Measurements from ENCODE around the gene RPS6KA2. TPM values are rescaled to one million over a fixed set of nuclear protein-coding genes. Genes with fewer than 3 reads are reported as not detected.

The RPS6KA2 gene
- total and polyA plus RNA-seq, 2 donors (not counting 3 experiments of a cell fraction or from before 2014, with no cell fraction given), result 54.5 to 75.8 TPM

DNA sequence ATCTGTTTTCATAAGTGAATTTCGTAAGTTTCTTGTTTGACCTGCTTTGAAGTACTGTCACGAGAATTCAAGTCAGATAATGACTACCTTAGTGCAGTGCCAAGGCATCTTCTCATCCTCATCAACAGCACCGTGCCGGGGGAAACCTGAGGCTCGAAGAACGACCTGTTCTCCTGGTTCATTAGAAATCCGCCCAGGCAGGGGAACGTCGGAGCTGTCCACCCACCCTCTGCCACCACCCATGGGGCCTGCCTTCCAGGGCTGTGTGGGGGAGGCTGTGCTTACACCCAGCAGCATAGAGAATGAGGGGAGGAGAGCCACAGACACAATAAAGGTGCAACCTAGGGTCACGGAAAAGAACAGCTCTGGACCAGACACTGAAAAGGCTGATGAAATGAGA is 142.2 kb downstream of the RPS6KA2 start:
- intact Hi-C loops (cut with micrococcal nuclease), result loop anchor here (5.0 kb wide), 1 partner anchor 157 kb away; no protein-coding TSS in a partner anchor
- H4K20me1 ChIP-seq (replicated peaks; ENCODE audit: control insufficient read depth, extremely low read depth, insufficient read depth, low read length), result no peaks in the 10 kb centered on the region
- no TSS peak for BruUV-seq (replicated peaks)
- H3K4me3 ChIP-seq (replicated peaks in 1 of 3; ENCODE audit: insufficient read depth in 1 of 3, low read depth in 1 of 3, low read length in 3 of 3), result no peak overlapping the region
- FAIRE-seq, result no peak
- H3K4me1 ChIP-seq (ENCODE audit: control insufficient read depth, extremely low read depth, insufficient read depth, low read length), result peaks cover 25% of the 10 kb centered on the region
- H3K36me3 ChIP-seq (ENCODE audit: control insufficient read depth in 2 of 2, extremely low read depth in 1 of 2, insufficient read depth in 2 of 2, low read length in 2 of 2), result peaks cover 0 to 28% of the 10 kb centered on the region in 2 experiments
- no peaks in the 10 kb centered on the region for H3K79me2 ChIP-seq (ENCODE audit: control insufficient read depth, insufficient read depth, low read length)
- H3K4me2 ChIP-seq (ENCODE audit: insufficient read depth, low read length), result no peak overlapping the region
- no peaks in the 10 kb centered on the region for H3K9me1 ChIP-seq (replicated peaks; ENCODE audit: control insufficient read depth, extremely low read depth, insufficient read depth, low read length)
- H2AFZ ChIP-seq (ENCODE audit: low read depth, low read length), result no peak overlapping the region
- H3K9ac ChIP-seq (replicated peaks; ENCODE audit: extremely low read depth, insufficient read depth, low read length), result no peak overlapping the region
- POLR2A ChIA-PET, result no interaction called here
- no peak overlapping the region for H3K27ac ChIP-seq (ENCODE audit: insufficient read depth, low read depth, low read length)
- CTCF ChIA-PET, result no interaction called here
- DNase-seq (ENCODE audit: low read depth, low spot score), result no peak
- no peaks in the 10 kb centered on the region for H3K9me3 ChIP-seq (replicated peaks; ENCODE audit: control insufficient read depth, insufficient read depth, low read length)
- dilution Hi-C loops (cut with MboI; ENCODE audit: extremely low pct_ligation_motif_present, low sequenced_read_pairs), result no loop called here
- H3K27me3 ChIP-seq (ENCODE audit: control insufficient read depth in 2 of 2, insufficient read depth in 2 of 2, low read length in 2 of 2), result no peaks in the 10 kb centered on the region
- TF ChIP-seq MYC (IDR thresholded peaks at IDR 0.05; ENCODE audit: low read depth, low read length), result no peak
- TF ChIP-seq POLR2A (IDR thresholded peaks at IDR 0.05; ENCODE audit: low read depth, low read length), result no peak
- TF ChIP-seq, protein P1, sequence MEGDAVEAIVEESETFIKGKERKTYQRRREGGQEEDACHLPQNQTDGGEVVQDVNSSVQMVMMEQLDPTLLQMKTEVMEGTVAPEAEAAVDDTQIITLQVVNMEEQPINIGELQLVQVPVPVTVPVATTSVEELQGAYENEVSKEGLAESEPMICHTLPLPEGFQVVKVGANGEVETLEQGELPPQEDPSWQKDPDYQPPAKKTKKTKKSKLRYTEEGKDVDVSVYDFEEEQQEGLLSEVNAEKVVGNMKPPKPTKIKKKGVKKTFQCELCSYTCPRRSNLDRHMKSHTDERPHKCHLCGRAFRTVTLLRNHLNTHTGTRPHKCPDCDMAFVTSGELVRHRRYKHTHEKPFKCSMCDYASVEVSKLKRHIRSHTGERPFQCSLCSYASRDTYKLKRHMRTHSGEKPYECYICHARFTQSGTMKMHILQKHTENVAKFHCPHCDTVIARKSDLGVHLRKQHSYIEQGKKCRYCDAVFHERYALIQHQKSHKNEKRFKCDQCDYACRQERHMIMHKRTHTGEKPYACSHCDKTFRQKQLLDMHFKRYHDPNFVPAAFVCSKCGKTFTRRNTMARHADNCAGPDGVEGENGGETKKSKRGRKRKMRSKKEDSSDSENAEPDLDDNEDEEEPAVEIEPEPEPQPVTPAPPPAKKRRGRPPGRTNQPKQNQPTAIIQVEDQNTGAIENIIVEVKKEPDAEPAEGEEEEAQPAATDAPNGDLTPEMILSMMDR (IDR thresholded peaks at IDR 0.05; ENCODE audit: extremely low read depth in 1 of 2, insufficient read depth in 1 of 2, low read depth in 1 of 2, low read length in 2 of 2), result no peak
- no peak for TF ChIP-seq FOS (IDR thresholded peaks at IDR 0.05; ENCODE audit: borderline replicate concordance, insufficient read depth, low read length)
- TF ChIP-seq, protein P2, sequence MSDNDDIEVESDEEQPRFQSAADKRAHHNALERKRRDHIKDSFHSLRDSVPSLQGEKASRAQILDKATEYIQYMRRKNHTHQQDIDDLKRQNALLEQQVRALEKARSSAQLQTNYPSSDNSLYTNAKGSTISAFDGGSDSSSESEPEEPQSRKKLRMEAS (IDR thresholded peaks at IDR 0.05; ENCODE audit: insufficient read depth, insufficient read length), result no peak
- no peak for TF ChIP-seq POLR2AphosphoS5 (IDR thresholded peaks at IDR 0.05; ENCODE audit: insufficient read depth, low read depth, low read length)
- TF ChIP-seq GATA2 (IDR thresholded peaks at IDR 0.05; ENCODE audit: insufficient read depth, insufficient read length, low read depth, low read length), result no peak
- TF ChIP-seq EZH2 (IDR thresholded peaks at IDR 0.05; ENCODE audit: borderline replicate concordance, low read depth, low read length, severe bottlenecking), result no peak
- TF ChIP-seq JUN (IDR thresholded peaks at IDR 0.05; ENCODE audit: borderline replicate concordance, insufficient read depth, insufficient read length, low read depth), result no peak

Data from endothelial cell of umbilical vein (primary cell).